Measurements from ENCODE around the gene MEGF6.

Gene MEGF6

GRCh38 chr1:3469849-3470649, 141.3 kb downstream of the MEGF6 start:
- no peak for DNase-seq (ENCODE audit: low spot score)

DNA sequence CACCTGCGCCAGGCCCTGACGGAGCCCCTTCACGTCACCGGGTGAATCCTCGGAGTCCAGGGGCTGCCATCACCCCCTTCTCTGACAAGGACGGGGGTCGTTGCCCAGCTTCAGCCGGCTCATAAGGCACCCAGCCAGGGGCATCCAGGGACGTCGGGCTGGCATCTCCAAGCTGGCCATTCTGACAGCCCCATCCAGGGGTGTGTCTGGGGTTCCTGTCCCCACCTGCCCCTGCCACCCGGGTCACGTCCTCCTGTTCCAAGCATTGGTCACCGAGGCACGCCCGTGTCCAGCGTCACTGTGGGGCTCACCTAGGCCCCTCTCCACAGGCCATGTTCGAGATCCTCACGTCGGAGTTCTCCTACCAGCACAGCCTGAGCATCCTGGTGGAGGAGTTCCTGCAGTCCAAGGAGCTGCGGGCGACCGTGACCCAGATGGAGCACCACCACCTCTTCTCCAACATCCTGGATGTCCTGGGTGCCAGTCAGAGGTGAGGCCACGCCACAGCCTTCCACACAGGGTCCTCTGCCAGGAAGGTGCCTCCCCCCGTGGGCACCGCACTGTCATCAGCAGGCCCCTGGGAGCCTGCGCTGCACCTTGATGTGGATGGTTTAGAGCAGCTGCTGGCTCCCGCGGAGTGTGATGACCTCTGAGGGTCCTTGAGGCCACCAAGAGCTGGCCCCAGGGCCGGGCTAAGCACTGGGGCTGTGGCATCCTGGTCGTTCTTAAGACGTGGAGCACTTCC, 142.0 kb downstream of the MEGF6 start:
- DNase-seq (ENCODE audit: low spot score), result no peak

DNA sequence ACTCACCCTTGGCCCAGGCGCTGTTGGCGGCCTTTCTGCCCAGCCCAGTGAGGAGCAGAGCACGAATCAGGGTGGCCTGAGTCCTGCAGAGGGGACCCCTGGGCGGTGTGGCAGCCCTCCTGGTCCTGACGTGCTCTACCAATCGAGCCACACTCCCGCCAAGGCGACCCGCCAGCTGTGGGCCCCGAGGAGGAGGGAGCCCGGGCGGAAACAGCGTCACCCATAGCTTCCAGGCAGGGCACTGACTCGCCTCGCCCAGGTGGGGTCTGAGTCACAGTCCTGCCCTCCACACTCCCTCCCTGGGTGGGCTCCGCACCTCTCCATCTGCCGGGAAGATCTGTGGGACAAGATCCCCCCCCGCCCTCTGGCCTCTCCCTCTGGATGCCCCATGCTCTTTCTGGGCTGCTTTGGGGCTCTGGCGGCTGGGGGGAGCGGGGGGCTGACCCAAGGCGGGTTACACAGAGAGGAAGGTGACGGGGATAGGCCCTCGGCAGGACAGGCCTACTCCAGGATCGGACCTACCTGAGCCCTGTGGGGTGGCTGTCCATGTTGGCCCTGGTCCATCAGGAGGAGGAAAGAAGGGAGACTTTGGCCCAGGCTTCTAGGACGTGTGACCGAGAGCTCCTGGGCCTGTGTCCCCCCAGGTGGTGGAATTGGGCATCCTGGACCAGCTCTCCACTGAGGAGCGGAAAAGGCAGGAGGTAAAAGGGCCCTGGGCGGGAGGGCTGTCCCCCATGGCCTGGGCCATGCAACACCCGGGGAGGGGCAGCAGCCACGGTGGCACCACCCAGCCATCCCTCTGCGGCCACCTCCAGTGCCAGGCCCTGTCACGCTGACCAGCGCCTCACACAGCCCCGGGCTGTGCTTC, 142.8 kb downstream of the MEGF6 start:
- no peak for DNase-seq (ENCODE audit: low spot score)

- no peak for DNase-seq (ENCODE audit: low spot score)
Observed at GRCh38 chr1:3467096-3468036, 143.9 kb downstream of the MEGF6 start.

DNA sequence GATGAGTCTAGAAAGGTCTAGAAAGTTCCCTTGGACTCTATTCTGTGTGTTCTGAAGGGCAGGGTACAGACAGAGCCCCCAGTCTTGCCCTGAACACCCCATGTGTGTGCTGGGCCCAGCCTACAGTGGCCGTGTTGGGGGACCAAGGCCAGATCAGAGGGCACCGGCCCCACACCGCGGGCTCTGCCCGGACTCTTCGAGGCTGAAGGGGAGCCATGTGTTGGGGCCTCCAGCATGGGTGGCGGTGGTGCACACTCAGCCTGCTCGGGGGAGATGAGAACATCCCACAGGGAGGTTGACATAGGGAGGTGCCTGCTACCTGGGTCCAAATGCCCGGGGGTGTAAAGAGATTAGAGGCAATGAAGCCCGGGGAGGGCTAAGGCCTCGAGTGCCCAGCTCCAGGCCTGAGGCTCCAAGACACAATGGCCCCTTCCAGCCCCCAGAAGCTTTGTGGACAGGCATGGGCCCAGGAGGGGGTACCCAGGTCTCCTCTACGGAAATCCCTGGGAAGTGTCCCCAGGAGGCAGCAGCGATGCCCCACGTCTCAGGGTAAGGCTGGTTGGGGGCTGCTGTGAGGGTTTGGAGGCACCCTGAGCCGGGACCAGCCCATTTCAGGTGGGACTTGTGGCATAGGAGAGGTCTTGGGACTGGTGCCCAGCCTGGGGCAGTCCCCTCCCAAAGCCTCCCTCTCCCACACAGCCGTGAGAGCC, 144.8 kb downstream of the MEGF6 start:
- no peak for DNase-seq (ENCODE audit: low spot score)

- no peak for DNase-seq (ENCODE audit: low spot score)
Observed at GRCh38 chr1:3465935-3466321, 145.4 kb downstream of the MEGF6 start.

DNA sequence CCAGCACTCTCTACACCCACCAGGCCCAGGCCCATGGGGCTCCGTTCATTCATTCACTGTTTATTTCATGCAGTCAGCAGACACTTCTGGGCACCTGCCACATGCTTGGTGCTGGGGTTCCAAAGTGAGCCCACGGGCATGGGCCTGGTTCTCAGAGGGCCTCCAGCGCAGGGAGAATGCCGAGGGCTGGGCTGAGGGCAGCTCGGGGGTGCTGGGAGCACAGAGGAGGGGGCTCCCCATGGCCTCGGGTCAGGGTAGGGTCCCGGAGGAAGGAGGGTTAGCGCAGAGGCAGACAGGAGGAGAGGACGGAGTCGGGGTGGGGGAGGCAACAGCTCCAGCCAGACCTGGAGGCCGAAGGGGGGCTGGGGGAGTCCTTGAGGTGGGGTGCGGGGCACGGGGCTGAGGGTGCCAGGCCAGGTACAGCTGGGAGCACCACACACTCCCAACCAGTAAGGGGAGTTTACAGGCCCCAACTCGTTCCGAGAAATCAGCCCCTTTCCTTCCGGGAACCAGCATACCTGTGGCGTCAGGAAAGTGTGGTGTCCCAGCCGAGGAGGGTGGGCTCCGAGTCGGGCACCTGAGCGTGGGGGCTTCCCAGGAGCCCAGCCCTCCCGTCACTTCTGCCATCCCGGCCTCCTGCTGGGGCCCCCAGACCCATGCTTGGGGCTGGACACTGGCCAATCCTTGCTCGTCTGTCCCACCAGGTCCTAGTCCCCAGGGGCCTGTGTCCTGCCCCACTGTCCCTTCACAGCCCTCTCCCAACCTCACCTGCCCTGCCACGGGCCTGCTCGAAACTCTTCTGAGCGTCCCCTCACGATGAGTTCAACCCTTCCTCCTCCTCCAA, 146.0 kb downstream of the MEGF6 start:
- no peak for DNase-seq (ENCODE audit: low spot score)

GRCh38 chr1:3464649-3465025, 146.7 kb downstream of the MEGF6 start:
- no peak for DNase-seq (ENCODE audit: low spot score)

DNA sequence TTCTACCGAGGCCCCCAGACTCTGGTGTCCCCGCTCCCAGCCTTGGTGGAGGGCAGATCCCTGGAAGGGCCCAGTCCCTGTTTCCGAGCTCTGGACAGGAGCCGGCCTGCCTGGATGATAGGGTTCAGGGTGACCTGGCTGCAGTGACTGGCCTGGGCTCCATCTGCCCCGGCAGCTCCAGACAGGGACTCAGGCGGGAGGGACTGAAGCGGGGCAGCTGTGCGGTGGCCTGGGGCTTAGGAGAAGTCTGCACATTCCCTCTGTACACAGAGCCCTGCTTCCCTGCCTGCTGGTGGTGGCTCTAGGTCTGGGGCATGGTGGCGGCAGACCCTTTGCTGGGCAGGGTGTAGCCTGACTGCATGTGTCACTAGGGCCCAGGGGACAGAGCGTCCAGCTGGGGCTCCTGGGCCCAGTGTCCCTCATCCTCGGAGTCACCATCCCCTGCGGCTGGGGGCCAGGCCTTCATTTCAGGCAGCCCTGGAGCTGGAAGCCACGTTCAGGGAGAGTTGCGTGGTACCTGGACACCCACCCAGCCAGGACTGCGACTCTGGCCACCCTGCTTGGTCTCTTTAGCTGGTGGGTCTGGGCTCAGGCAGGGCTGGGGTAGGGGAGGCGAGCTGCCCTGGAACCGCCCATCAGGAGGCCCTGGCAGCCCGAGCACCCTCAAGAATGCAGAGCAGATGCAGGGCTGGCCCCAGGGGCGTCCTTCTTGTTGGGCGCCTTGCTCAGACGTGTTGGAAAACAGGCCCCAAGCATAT, 147.2 kb downstream of the MEGF6 start:
- DNase-seq (ENCODE audit: low spot score), result no peak

DNA sequence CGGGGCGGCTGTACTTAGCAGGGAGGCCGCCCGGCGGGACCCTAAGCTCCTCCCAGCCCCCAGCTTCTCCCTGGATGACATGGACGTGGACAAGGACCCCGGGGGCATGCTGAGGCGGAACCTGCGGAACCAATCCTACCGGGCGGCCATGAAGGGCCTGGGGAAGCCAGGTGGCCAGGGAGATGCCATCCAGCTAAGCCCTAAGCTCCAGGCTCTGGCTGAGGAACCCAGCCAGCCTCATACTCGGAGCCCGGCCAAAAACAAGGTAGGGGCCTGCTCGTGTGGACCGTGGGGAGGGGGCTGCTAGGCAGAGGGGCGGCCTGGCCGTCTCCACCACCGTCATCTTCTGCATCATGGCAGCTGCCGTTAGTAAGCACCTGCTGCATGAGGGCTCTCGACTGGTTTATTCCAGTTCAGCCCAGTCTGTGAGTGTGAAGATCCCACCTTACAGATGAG, 147.9 kb downstream of the MEGF6 start:
- no peak for DNase-seq (ENCODE audit: low spot score)

- no peak for DNase-seq (ENCODE audit: low spot score)
Observed at GRCh38 chr1:3463013-3463385, 148.3 kb downstream of the MEGF6 start.

DNA sequence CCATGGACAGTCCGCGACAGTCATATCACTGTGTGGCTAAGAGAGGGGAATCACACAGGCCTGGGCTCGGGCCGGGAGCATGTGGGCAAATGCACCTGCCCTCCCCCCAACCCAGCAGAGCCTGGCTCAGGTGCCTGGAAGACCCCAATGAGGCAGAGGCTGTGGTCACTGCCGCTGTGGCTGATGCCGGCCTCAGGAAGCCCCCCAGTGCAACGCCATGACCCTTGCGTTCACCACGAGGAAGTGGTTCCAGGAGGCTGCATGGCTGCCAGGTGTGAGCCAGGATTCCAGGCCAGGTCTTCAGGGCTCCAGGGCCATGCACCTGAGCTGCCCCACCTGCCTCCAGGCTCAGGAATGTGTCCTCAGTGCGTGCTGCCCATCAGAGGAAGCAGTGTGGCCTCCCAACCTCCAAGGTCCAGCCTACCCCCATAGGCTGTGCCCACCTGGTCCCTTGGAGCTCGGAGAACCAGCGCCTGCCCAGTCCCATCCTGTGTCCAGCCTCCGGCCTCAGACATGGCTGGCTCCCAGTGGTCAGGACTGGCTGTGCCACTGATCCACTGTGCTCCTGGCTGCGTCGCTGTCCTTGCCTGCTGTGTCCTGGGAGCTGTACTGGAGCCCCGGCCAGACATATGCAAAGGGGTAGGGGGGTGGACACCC, 148.8 kb downstream of the MEGF6 start:
- no peak for DNase-seq (ENCODE audit: low spot score)

GRCh38 chr1:3461934-3462275, 149.4 kb downstream of the MEGF6 start:
- no peak for DNase-seq (ENCODE audit: low spot score)

- DNase-seq (ENCODE audit: low spot score), result no peak
Observed at GRCh38 chr1:3461238-3461933, 149.9 kb downstream of the MEGF6 start.

- no peak for DNase-seq (ENCODE audit: low spot score)
Observed at GRCh38 chr1:3460672-3461131, 150.6 kb downstream of the MEGF6 start.

DNA sequence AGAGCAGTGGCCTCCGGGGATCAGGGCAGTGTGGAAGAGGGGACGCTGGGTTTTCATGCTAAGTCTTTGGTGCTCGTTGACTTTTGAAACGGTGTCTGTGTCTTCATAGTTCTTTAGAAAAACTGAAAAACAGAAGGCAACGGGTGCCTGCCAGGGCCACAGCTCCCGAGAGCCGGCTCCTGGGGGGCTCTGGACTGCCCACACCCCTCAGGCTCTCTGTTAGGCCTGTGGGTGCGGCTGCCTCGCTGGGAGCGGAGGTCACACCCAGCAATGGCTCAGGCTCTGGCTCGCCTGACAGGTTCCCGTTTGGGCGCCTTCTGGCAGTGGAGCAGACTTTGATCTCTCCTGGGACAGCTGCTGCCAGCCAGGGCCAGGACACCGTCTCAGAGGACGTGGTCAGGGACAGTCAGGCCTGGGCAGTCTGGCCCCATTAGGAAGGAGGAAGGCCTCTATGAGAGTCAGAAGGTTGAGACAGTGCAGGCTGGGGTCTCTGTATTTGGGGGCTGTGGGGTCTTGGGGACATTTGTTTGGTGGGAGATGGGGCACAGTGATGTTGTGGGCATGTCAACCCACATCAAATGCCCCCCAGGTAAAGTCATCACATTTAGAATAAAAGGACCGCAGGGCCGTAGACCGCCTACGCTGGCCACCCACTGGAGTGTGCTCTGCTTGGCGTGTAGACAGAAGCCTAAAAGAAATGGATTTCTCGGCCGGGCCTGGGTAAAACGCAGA, 151.2 kb downstream of the MEGF6 start:
- DNase-seq (ENCODE audit: low spot score), result no peak

Measured in hematopoietic multipotent progenitor cell treated with erythropoietin and hydrocortisone succinate and interleukin-3 and kit ligand, for 17 days (in vitro differentiated cells).